Cardiac fibroblast (primary cell): ENCODE data around the gene PYGO1.

Experiments used
- DNase-seq, 2 donors: peaks; one replicate each; pipeline versions ENCODE4 v3.0.0 to v3.0.0-alpha.2; 2010; ENCODE audit warnings: low read depth in 2 of 2
- H3K4me3 ChIP-seq, 2 donors: replicated peaks in 1 of 2; 1 replicate in 1 of 2; 2 replicates in 1 of 2; pipeline ENCODE4 v1.5.1; 2011; ENCODE audit warnings: low read depth in 2 of 2, low read length in 2 of 2, mild to moderate bottlenecking in 2 of 2, moderate library complexity in 1 of 2
- TF ChIP-seq, protein P1 (sequence below): IDR thresholded peaks from one replicate; pipeline ENCODE4 v1.5.1; 2011; ENCODE audit warnings: low read depth, mild to moderate bottlenecking, low read length, inconsistent platforms

PYGO1 gene

DNA sequence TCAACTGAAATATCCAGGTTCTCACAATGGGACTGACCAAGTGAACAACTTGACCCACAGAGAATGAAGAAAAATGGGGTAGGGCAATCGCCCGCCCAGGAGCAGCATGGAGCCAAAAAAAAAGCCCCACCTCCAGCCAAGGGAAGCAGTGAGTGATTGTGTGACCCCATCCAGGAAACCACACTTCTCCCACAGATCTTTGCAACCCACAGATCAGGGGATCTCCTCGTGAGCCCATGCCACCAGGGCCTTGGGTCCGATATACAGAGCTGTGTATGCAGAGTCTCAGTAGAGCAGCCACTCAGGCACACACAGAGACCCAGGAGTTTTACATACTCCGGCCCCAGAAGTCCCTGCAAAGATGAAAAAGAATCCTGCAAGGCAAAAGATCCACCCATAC lies 35.7 kb downstream of the PYGO1 start:
- DNase-seq: no peak
- TF ChIP-seq, protein P1, sequence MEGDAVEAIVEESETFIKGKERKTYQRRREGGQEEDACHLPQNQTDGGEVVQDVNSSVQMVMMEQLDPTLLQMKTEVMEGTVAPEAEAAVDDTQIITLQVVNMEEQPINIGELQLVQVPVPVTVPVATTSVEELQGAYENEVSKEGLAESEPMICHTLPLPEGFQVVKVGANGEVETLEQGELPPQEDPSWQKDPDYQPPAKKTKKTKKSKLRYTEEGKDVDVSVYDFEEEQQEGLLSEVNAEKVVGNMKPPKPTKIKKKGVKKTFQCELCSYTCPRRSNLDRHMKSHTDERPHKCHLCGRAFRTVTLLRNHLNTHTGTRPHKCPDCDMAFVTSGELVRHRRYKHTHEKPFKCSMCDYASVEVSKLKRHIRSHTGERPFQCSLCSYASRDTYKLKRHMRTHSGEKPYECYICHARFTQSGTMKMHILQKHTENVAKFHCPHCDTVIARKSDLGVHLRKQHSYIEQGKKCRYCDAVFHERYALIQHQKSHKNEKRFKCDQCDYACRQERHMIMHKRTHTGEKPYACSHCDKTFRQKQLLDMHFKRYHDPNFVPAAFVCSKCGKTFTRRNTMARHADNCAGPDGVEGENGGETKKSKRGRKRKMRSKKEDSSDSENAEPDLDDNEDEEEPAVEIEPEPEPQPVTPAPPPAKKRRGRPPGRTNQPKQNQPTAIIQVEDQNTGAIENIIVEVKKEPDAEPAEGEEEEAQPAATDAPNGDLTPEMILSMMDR: no peak
- no peak overlapping the region for H3K4me3 ChIP-seq

DNA sequence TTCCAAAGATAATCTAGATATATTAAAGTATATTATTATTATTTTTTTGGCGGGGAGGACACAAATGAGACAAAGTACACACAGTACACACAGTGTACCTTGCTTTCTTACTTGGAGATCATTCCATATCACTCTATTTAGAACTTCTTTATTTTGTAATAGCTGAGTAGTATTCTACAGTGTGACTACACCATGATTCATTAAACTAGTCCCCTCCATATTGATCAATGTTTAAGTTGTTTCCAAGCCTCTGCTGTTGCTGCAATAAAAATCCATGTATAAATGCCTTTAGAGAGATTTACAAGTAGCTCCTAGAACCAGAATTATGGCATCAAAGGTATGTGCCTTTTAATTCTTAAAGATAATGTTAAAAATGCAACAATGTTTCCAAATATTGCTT lies 38.8 kb downstream of the PYGO1 start:
- peak in 1 of 2 donors; percentile 45 for DNase-seq
- TF ChIP-seq, protein P1: no peak
- H3K4me3 ChIP-seq: no peak overlapping the region

DNA sequence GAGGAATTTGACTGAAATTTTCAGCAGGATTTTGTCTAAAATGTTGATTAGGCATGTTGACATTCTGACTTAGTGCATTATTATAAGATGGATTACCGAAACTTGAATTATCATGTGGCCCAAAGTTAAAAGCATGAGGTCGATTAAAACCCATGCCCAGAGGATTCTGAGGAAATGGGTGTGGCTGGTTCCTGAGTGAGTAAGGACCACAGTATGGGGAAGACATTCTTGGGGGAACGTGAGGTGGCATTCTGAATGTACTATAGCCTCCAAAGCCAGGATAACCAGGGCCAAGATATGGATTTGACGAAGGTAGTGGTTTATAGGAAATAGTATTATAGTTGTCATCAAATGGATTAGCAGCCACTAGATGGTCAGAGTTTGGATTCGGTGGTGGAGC lies 41.4 kb downstream of the PYGO1 start:
- DNase-seq: peak; percentile 45 to 74
- H3K4me3 ChIP-seq: no peak overlapping the region
- TF ChIP-seq, protein P1: no peak

DNA sequence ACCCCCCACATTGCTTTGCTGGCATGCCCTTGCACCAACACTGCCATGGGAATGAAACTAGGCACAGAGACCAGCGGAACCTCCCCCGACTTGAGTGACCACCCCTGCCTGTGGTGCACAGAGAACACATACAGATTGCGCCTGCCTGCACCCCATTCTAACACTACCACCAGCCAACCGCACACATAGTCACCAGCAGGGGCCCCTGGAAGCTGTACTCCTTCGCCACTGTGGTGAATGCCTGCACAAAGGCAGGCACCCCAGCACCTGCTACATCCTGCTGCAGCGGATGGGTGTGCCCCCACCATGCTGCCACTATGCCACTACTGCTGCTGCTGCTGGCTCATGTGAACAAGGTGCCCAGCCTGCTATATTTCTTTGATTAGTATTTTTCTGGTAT lies 52.7 kb downstream of the PYGO1 start:
- TF ChIP-seq, protein P1: no peak
- no peak overlapping the region for H3K4me3 ChIP-seq
- no peak for DNase-seq

DNA sequence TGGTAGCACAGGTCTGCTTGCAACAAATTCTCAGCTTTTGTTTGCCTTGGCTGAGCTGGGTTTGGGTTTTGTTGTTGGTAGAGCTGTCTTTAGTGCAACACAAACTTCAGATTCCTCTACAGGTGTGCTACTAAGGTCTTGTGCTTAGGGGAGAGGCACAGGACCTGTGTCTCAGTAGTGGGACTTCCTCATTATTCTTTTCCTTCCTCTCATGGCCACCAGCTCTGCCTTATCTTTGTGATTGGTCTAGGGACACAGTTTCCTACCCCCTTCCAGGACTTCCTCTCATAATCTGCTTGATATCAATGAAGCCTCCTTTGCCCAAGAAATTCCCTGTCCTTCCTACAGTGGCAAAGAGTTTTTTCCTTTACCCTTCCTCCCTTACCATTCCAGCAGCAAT lies 55.2 kb downstream of the PYGO1 start:
- TF ChIP-seq, protein P1: no peak
- DNase-seq: no peak
- no peak overlapping the region for H3K4me3 ChIP-seq

DNA sequence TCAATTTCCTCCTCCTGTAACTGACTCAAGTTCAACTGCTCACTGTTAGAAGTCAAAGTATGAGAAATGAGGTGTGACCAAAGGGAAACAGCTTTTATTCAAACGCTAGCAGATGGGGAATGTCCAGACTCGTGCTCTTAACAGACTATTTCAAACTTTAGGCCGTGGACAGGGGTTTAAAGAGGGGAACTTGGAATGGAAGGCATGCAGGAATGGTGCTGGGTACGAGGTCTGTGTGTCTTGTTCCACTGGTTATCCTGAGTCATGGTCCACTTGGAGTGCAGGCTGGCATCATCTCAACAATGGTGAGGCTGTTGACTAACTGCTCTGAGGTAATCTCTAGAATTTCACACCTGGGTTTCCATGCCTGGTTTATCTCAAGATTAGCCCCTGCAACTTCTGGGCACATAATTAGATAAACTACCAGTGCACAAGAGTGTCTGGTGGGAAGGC lies 57.3 kb downstream of the PYGO1 start:
- no peak overlapping the region for H3K4me3 ChIP-seq
- peak; percentile 38 to 41 for DNase-seq
- TF ChIP-seq, protein P1: no peak

DNA sequence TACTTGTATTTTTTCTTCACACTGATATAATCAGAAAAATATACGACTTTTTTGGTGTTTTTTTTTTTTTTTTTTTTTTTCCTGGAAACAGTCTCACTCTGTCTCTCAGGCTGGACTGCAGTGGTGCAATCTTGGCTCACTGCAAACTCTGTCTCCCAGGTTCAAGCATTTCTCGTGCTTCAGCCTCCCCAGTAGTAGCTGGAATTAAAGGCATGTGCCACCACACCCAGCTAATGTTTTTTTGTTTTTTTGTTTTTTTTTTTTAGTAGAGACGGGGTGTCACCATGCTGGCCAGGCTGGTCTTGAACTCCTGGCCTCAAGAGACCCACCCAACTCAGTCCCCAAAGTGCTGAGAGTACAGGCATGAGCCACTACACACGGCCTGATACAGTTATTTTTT lies 59.3 kb downstream of the PYGO1 start:
- TF ChIP-seq, protein P1: no peak
- peak; percentile 22 to 32 for DNase-seq
- no peak overlapping the region for H3K4me3 ChIP-seq
